Measurements from ENCODE around the gene PAOX.

GRCh38 chr10:133361227-133361626, 17.8 kb upstream of the PAOX start:
- TF ChIP-seq CTCF (IDR thresholded peaks at IDR 0.05; ENCODE audit: low read length) (no peak), EZH2 (IDR thresholded peaks at IDR 0.05; ENCODE audit: borderline replicate concordance, low read length) (no peak)
